ENCODE measurements around the gene NTM. TPM values are rescaled to one million over a fixed set of nuclear protein-coding genes. Genes with fewer than 3 reads are reported as not detected.

The NTM gene
- total RNA-seq, 2 donors from 2014 or later: 1.7 to 3.6 TPM

DNA sequence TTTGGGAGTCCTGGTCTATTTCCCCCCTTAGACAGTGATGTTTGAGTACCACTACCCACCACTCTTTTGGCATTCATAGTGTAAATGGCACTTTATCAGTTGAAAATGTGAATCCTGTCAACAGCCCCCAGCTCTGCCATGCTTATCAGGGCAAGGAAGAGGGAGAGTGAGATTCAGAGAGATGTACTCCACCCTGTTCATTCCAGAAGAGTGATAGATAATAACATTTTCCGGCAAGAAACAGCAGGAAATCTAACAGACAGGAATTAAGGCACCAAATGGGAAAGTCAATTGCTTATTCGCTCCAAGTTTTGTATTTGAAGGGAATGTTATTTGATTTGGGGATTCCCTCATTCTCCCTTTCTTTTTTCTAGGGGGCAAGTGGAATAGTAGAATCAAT lies 681.9 kb downstream of the NTM start:
- Histone ChIP-seq H3K4me3 (ENCODE audit: low read length) (no peak overlapping the region), H3K27me3 (ENCODE audit: control insufficient read depth, insufficient read depth, low read length, poor library complexity, severe bottlenecking) (no peaks in the 10 kb centered on the region), H3K9ac (ENCODE audit: extremely low read depth, low read length, poor library complexity, severe bottlenecking) (no peak overlapping the region), H3K36me3 (ENCODE audit: control insufficient read depth, insufficient read depth, low read length) (no peaks in the 10 kb centered on the region), H3K9me3 (ENCODE audit: control insufficient read depth, low read length) (no peaks in the 10 kb centered on the region), H3K27ac (ENCODE audit: low read depth, low read length) (no peak overlapping the region), H3K4me1 (ENCODE audit: control insufficient read depth, insufficient read depth, low read length) (no peaks in the 10 kb centered on the region)
- WGBS, 2 experiments (ENCODE audit: insufficient coverage in 1 of 2, insufficient read length in 1 of 2): 95% methylated on average over 2 of the region's 2 CpGs; no CpG with 5 or more reads in 1 of the 2 experiments
- Mint-ChIP-seq H3K4me3 (no peak overlapping the region), H3K36me3 (ENCODE audit: low read depth) (no peaks in the 10 kb centered on the region), H3K9me3 (no peaks in the 10 kb centered on the region), H3K27me3 (ENCODE audit: insufficient read depth) (peaks cover 5% of the 10 kb centered on the region), H3K4me1 (no peaks in the 10 kb centered on the region), H3K27ac (no peak overlapping the region)
- DNase-seq: no peak
- TF ChIP-seq, protein P1, sequence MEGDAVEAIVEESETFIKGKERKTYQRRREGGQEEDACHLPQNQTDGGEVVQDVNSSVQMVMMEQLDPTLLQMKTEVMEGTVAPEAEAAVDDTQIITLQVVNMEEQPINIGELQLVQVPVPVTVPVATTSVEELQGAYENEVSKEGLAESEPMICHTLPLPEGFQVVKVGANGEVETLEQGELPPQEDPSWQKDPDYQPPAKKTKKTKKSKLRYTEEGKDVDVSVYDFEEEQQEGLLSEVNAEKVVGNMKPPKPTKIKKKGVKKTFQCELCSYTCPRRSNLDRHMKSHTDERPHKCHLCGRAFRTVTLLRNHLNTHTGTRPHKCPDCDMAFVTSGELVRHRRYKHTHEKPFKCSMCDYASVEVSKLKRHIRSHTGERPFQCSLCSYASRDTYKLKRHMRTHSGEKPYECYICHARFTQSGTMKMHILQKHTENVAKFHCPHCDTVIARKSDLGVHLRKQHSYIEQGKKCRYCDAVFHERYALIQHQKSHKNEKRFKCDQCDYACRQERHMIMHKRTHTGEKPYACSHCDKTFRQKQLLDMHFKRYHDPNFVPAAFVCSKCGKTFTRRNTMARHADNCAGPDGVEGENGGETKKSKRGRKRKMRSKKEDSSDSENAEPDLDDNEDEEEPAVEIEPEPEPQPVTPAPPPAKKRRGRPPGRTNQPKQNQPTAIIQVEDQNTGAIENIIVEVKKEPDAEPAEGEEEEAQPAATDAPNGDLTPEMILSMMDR (conservative IDR thresholded peaks at IDR 0.05): no peak

DNA sequence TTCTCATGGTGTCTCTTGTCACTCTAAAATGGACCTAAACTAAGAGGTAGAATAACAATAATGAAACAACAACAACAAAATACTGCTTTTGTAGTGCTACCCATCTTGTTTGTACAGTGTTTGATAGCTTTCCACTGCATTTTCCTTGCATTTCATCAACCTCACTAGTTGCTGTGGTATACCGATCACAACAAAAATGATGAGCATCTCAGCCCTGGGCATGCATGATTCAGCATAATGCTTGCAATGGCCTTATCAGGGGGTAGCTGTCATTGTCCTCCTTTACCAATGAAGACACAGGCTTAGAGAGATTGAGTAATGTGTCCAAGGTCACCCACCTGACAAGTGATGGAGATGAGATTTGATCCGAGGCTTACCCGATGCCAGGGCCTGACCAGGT lies 682.5 kb downstream of the NTM start:
- H3K27ac Mint-ChIP-seq: no peak overlapping the region
- Histone ChIP-seq H3K4me1 (ENCODE audit: control insufficient read depth, insufficient read depth, low read length) (no peaks in the 10 kb centered on the region), H3K9ac (ENCODE audit: extremely low read depth, low read length, poor library complexity, severe bottlenecking) (no peak overlapping the region), H3K27ac (ENCODE audit: low read depth, low read length) (no peak overlapping the region), H3K36me3 (ENCODE audit: control insufficient read depth, insufficient read depth, low read length) (no peaks in the 10 kb centered on the region), H3K27me3 (ENCODE audit: control insufficient read depth, insufficient read depth, low read length, poor library complexity, severe bottlenecking) (no peaks in the 10 kb centered on the region), H3K4me3 (ENCODE audit: low read length) (no peak overlapping the region), H3K9me3 (ENCODE audit: control insufficient read depth, low read length) (no peaks in the 10 kb centered on the region)
- H3K27me3 Mint-ChIP-seq (ENCODE audit: insufficient read depth): peaks cover 5% of the 10 kb centered on the region
- no peaks in the 10 kb centered on the region for H3K36me3 Mint-ChIP-seq (ENCODE audit: low read depth)
- TF ChIP-seq, protein P1 (conservative IDR thresholded peaks at IDR 0.05): no peak
- H3K4me3 Mint-ChIP-seq: no peak overlapping the region
- H3K4me1 Mint-ChIP-seq: no peaks in the 10 kb centered on the region
- no peaks in the 10 kb centered on the region for H3K9me3 Mint-ChIP-seq
- no peak for DNase-seq
- WGBS, 2 experiments (ENCODE audit: insufficient coverage in 1 of 2, insufficient read length in 1 of 2): 90 to 93% methylated on average over 3 of the region's 3 CpGs

DNA sequence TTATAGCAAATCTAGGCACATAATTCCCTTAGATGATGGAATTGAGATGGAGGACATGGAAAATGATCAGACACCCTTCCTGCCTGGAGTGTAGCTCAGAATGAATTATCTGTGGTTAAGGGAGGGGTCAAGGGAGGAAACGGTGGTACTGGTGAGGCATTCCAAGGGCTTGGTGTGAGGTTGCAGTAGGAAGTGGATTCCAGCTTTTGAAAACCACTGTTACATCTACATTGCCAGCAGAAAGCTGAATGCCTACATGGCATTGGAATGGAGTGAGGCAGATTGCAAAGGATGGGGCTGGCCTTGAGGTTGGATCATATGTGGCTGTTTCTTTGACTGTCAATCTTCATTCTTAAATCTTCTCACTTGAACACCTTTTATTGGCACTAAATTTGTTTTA lies 684.4 kb downstream of the NTM start:
- H3K36me3 ChIP-seq (ENCODE audit: control insufficient read depth, insufficient read depth, low read length): no peaks in the 10 kb centered on the region
- TF ChIP-seq, protein P1 (conservative IDR thresholded peaks at IDR 0.05): no peak
- H3K9me3 ChIP-seq (ENCODE audit: control insufficient read depth, low read length): no peaks in the 10 kb centered on the region
- no peak overlapping the region for H3K27ac ChIP-seq (ENCODE audit: low read depth, low read length)
- Mint-ChIP-seq H3K27ac (no peak overlapping the region), H3K27me3 (ENCODE audit: insufficient read depth) (peaks cover 1% of the 10 kb centered on the region), H3K4me3 (no peak overlapping the region), H3K9me3 (no peaks in the 10 kb centered on the region), H3K4me1 (no peaks in the 10 kb centered on the region), H3K36me3 (ENCODE audit: low read depth) (no peaks in the 10 kb centered on the region)
- H3K9ac ChIP-seq (ENCODE audit: extremely low read depth, low read length, poor library complexity, severe bottlenecking): no peak overlapping the region
- no peaks in the 10 kb centered on the region for H3K4me1 ChIP-seq (ENCODE audit: control insufficient read depth, insufficient read depth, low read length)
- H3K4me3 ChIP-seq (ENCODE audit: low read length): no peak overlapping the region
- 75 to 76% methylated on average over 1 of the region's 1 CpG for WGBS, 2 experiments (ENCODE audit: insufficient coverage in 1 of 2, insufficient read length in 1 of 2)
- DNase-seq: no peak
- H3K27me3 ChIP-seq (ENCODE audit: control insufficient read depth, insufficient read depth, low read length, poor library complexity, severe bottlenecking): no peaks in the 10 kb centered on the region
